Pancreas (tissue), 10 donors: ENCODE data around the gene HIVEP2. TPM values are rescaled to one million over a fixed set of nuclear protein-coding genes. Genes with fewer than 3 reads are reported as not detected.

Source experiments
- ATAC-seq, 4 donors: fragments of 200-7000 bp; cut with Tn5 transposase; one replicate each; pipeline versions ENCODE4 v1.8.0 to v1.9.1; 2020; ENCODE audit warnings: mild to moderate bottlenecking in 4 of 4, moderate library complexity in 4 of 4
- DNase-seq, 6 donors: peaks; one replicate each; pipeline ENCODE4 v3.0.0-alpha.2; 2020
- FAIRE-seq: peaks from 2 replicates; lab custom pipeline; 2012; peaks lifted over from hg19 to GRCh38; lab: Jason Lieb, UNC
- H3K27ac ChIP-seq, 4 donors: fragments of 200-600 bp; sonication (generic); 1 replicate in 3 of 4; 2 replicates in 1 of 4; pipeline versions ENCODE4 v1.5.0 to v1.8.0; 2020
- H3K27me3 ChIP-seq, 4 donors: fragments of 200-600 bp; one replicate each; pipeline ENCODE4 v1.8.0; 2021
- H3K36me3 ChIP-seq, 3 donors: fragments of 200-600 bp; sonication (generic) in 1 of 3; one replicate each; pipeline versions ENCODE4 v1.5.0 to v1.8.0; 2020 to 2021
- H3K4me1 ChIP-seq, 3 donors: fragments of 200-600 bp; one replicate each; pipeline ENCODE4 v1.8.0; 2021
- H3K4me3 ChIP-seq, 4 donors: fragments of 200-600 bp; sonication (generic) in 2 of 4; one replicate each; pipeline versions ENCODE4 v1.5.0 to v1.8.0; 2020 to 2021
- H3K9me3 ChIP-seq, 4 donors: fragments of 200-600 bp; one replicate each; pipeline ENCODE4 v1.8.0; 2021
- WGBS, 2 donors: extraction: QIAGEN DNeasy Blood & Tissue Kit; methylation state at CpG; one replicate each; pipeline ENCODE4 v1.1.7; 2013; 5-methylcytosine and 5-hydroxymethylcytosine counted together
- intact Hi-C, 3 donors: fragments of 100-400 bp; cut with DNase I; formaldehyde crosslinking; loops; one replicate each; pipeline versions ENCODE4 v1.11.1 to v1.14.2; 2022
- polyA plus RNA-seq, 2 donors: library from polyadenylated mRNA; stranded (reverse); fragments of 200-250 nt; gene quantifications; one replicate each; pipeline ENCODE4 v1.2.3, GENCODE V29; 2013
- total RNA-seq, 6 donors: library from RNA; stranded (reverse); fragmentation: NEBNext Ultra II Directional in 4 of 6; extraction: Animal tissue kit (Norgen Biotek cat#: 25700) in 4 of 6; gene quantifications; one replicate each; pipeline versions ENCODE4 v1.2.1 to v1.2.4, GENCODE V29; 2021 to 2023
- TF ChIP-seq, protein P1 (sequence below), 4 donors: fragments of 200-600 bp; sonication (generic) in 3 of 4; IDR thresholded peaks; one replicate each; pipeline versions ENCODE4 v1.5.0 to v1.8.0; 2021; ENCODE audit warnings: antibody characterized with exemption in 4 of 4
- donor health status: healthy with polysubstance abuse.
- donor health status: DM: no; HTN: no; CAD: no; lungs with moderate emphysema.
- donor health status: DM: no; HTN: no; CAD: no.
- donor health status: control.
- donor health status: control.
- donor health status: Bipolar disorder and iron deficiency.
- donor health status: DM: yes; HTN: yes; CAD: no.
- donor health status: DM: no; HTN: no; CAD: no.
- donor health status: DM: no; HTN: no; CAD: no.
- donor health status: DM: yes; HTN: yes; CAD: no.

The HIVEP2 gene
- total and polyA plus RNA-seq, 8 donors, result 3.8 to 14.0 (median 8.6) TPM

DNA sequence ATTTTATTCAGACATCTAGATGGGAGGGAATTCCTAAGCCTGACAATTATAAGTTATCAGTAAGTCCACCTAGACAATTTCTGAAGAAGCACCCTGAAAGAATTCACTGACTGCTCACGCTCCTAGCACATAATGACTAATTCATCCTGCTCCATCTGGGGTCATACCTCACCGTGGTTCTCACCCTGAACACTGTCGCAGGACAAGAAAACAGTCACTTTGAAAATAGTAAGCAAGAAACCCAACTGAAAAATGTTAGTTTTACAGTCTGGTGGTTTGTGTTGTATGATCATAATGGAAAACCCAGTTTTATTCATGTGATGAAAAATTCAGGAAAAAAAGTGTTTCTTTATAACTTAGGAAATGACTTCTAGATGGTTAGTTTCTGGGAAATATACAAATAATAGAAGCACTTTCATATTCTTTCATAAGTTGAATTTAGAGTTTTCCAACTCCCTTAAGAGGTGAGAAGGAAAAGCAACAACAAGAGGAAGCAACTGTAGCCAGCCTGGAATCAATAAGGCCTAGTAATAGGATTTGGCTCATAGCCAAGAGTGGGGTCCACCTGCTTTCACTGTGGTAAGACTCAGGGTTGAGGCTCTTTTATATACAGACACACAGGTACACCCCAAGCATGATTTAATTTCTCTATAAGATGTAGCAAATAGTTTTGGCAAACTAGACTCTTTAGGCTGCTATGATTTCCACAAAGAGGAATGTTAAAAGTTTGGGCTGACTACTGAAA is 94.1 kb downstream of the HIVEP2 start:
- 68 to 74% methylated on average over 3 of the region's 3 CpGs for WGBS, 2 donors
- intact Hi-C loops, result no loop called here
- TF ChIP-seq, protein P1, sequence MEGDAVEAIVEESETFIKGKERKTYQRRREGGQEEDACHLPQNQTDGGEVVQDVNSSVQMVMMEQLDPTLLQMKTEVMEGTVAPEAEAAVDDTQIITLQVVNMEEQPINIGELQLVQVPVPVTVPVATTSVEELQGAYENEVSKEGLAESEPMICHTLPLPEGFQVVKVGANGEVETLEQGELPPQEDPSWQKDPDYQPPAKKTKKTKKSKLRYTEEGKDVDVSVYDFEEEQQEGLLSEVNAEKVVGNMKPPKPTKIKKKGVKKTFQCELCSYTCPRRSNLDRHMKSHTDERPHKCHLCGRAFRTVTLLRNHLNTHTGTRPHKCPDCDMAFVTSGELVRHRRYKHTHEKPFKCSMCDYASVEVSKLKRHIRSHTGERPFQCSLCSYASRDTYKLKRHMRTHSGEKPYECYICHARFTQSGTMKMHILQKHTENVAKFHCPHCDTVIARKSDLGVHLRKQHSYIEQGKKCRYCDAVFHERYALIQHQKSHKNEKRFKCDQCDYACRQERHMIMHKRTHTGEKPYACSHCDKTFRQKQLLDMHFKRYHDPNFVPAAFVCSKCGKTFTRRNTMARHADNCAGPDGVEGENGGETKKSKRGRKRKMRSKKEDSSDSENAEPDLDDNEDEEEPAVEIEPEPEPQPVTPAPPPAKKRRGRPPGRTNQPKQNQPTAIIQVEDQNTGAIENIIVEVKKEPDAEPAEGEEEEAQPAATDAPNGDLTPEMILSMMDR (IDR thresholded peaks at IDR 0.05), result no peak

GRCh38 chr6:142848976-142849375 is 96.0 kb downstream of the HIVEP2 start:
- Histone ChIP-seq H3K4me1 (peaks cover 9 to 59% (median 30%) of the 10 kb centered on the region in 3 donors), H3K36me3 (no peaks in the 10 kb centered on the region), H3K9me3 (no peaks in the 10 kb centered on the region), H3K4me3 (no peak overlapping the region), H3K27me3 (no peaks in the 10 kb centered on the region), H3K27ac (no peak overlapping the region)
- intact Hi-C loops, result no loop called here
- TF ChIP-seq, protein P1 (IDR thresholded peaks at IDR 0.05), result no peak
- FAIRE-seq, result no peak
- WGBS, 2 donors, result 71 to 88% methylated on average over 3 of the region's 3 CpGs
- no peak for ATAC-seq
- DNase-seq, result no peak

More for the DNA sequence above, 94.1 kb downstream of the HIVEP2 start:
- peaks cover 9 to 42% (median 24%) of the 10 kb centered on the region in 3 donors for H3K4me1 ChIP-seq
- no peak overlapping the region for H3K4me3 ChIP-seq
- H3K27me3 ChIP-seq, result no peaks in the 10 kb centered on the region
- DNase-seq, result no peak
- FAIRE-seq, result no peak
- H3K36me3 ChIP-seq, result no peaks in the 10 kb centered on the region
- ATAC-seq, result no peak
- peak overlapping the region in 1 of 4 donors; percentile 24 for H3K27ac ChIP-seq
- H3K9me3 ChIP-seq, result no peaks in the 10 kb centered on the region

DNA sequence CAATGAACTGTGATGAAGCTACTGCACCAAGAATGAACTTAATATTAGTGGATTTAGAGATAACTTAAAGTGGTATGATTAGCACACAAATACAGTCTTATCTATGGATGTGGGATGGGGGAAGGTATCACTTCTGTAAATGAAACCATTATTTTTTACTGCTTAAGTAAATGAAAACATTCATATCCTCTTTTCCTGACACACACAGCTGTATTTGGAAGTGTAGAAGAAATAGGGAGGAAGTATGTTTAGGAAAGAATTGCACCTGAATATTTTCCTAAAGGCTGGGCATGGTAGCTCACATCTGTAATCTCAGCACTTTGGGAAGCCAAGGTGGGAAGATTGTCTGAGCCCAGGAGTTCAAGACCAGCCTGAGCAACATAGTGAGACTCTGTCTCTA is 96.8 kb downstream of the HIVEP2 start:
- FAIRE-seq, result no peak
- H3K9me3 ChIP-seq, result no peaks in the 10 kb centered on the region
- TF ChIP-seq, protein P1 (IDR thresholded peaks at IDR 0.05), result no peak
- ATAC-seq, result no peak
- no peak for DNase-seq
- intact Hi-C loops, result no loop called here
- no peaks in the 10 kb centered on the region for H3K36me3 ChIP-seq
- no peak overlapping the region for H3K27ac ChIP-seq
- no peaks in the 10 kb centered on the region for H3K27me3 ChIP-seq
- peaks cover 7 to 59% (median 29%) of the 10 kb centered on the region in 3 donors for H3K4me1 ChIP-seq
- no peak overlapping the region for H3K4me3 ChIP-seq

DNA sequence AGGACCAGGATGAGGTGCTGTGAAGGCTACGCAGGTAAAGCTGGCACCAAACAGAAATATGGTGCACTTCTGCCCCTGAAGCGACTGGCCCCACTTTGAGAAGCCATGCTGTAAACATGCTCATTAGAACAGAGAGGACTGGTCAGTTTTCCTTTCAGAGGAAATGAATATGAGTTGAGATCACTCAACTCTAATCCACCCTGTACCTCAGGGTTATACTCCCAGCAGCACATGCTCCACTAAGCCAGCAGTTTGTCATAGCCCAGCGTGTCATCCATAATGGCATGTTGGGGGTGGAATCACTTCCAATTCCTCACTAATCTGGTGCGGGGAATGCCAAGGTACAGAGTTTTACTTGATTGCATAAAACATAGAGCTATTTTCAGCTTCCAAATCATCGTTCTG is 98.1 kb downstream of the HIVEP2 start:
- no peak for DNase-seq
- Histone ChIP-seq H3K4me3 (no peak overlapping the region), H3K27me3 (no peaks in the 10 kb centered on the region), H3K9me3 (no peaks in the 10 kb centered on the region), H3K36me3 (no peaks in the 10 kb centered on the region), H3K27ac (peak overlapping the region in 2 of 4 donors; percentile 66 to 77), H3K4me1 (peaks cover 3 to 48% (median 17%) of the 10 kb centered on the region in 3 donors)
- 80 to 83% methylated on average over 5 of the region's 5 CpGs for WGBS, 2 donors
- intact Hi-C loops, result no loop called here
- FAIRE-seq, result no peak
- TF ChIP-seq, protein P1 (IDR thresholded peaks at IDR 0.05), result no peak
- ATAC-seq, result peak in 2 of 4 donors; percentile 30 to 32

DNA sequence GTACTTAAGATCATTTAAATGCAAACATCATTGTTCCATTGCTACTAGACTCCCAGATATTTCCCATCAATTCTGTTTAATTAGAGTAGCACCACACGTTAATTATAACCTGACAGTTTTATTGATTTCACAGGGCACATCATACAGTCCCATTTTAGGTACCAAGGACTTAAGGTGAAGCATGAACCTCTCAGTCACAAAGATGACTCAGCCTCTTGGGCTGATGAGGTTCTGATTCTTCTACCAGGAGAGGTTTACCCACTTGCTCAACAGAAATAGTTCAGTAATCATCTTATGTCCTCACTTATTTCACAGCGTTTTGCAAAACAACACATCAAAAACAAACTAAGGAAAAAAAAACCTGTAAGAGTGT is 98.5 kb downstream of the HIVEP2 start:
- no peaks in the 10 kb centered on the region for H3K27me3 ChIP-seq
- H3K9me3 ChIP-seq, result no peaks in the 10 kb centered on the region
- peaks cover 3 to 44% (median 16%) of the 10 kb centered on the region in 3 donors for H3K4me1 ChIP-seq
- peak overlapping the region in 1 of 4 donors; percentile 9 for H3K4me3 ChIP-seq
- H3K36me3 ChIP-seq, result no peaks in the 10 kb centered on the region
- ATAC-seq (peak in 1 of 4 donors; percentile 10), FAIRE-seq (no peak), DNase-seq (no peak)
- WGBS, 2 donors, result 26 to 30% methylated on average over 2 of the region's 2 CpGs
- peak overlapping the region in 2 of 4 donors; percentile 66 to 77 for H3K27ac ChIP-seq
- intact Hi-C loops, result no loop called here
- TF ChIP-seq, protein P1 (IDR thresholded peaks at IDR 0.05), result no peak
